Measurements from ENCODE around the gene CALHM4. TPM values are rescaled to one million over a fixed set of nuclear protein-coding genes. Genes with fewer than 3 reads are reported as not detected.

Gene CALHM4
- polyA plus RNA-seq, 1 of the 3 experiments (the other 2 are of a cell fraction), result not detected

DNA sequence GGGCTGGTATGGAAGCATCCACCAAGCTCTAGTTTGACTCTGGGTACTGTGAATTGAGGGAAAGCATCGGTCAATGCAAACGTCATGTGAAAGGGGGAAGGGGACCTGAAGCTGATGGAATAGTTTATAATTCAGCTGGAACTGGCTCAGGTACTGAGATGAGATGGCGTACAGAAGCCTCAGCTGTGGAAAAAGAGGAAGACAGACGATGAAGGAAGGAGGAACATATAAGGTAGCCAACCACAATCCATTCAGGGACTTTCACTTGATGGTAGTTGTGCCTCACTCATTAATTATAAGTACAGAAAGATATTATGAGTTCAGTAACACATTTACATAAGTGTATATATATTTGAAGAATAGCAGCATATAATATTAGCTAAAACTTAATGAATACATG, 39.4 kb upstream of the CALHM4 start:
- H3K4me3 ChIP-seq (ENCODE audit: low read depth in 2 of 2, low read length in 1 of 2), result no peak overlapping the region
- 86% methylated on average over 4 of the region's 4 CpGs for WGBS (ENCODE audit: low lambda C conversion rate)
- POLR2A ChIA-PET, result no interaction called here

DNA sequence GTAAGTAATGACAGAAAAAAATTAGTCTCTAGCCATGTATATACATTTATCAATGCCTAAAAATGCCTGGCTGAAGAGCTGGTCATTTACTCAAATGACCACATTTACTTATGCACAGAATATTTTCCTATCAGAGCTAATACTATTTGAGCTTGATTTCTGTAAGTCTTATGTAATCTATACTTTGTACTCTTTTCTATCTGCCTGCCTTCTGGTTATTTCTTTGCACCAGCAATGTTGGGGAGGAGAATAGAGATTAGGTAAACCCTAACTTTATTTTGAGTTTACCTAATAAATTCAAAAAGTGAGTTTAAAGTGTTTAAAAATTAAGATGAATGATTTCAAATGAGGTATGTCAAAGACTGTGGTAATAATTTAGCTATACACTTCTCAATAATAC, 38.4 kb upstream of the CALHM4 start:
- H3K79me2 ChIP-seq (ENCODE audit: insufficient read depth), result peaks cover 6% of the 10 kb centered on the region; the same call in 1 of the 2 replicates
- no peaks in the 10 kb centered on the region for H4K20me1 ChIP-seq (ENCODE audit: insufficient read depth)
- H2AFZ ChIP-seq (ENCODE audit: low read depth), result no peak overlapping the region
- no peak overlapping the region for H3K9ac ChIP-seq
- no peaks in the 10 kb centered on the region for H3K9me3 ChIP-seq
- no peak for DNase-seq
- no peak overlapping the region for H3K4me3 ChIP-seq (ENCODE audit: low read depth in 2 of 2, low read length in 1 of 2)
- peaks cover 0 to 16% of the 10 kb centered on the region in 2 experiments; a peak in 3 of 4 replicates for H3K4me1 ChIP-seq (ENCODE audit: control insufficient read depth in 1 of 2, insufficient read depth in 2 of 2, low read depth in 1 of 2, low read length in 1 of 2)
- ChIA-PET POLR2A (no interaction called here), CTCF (interaction anchor here (0.7 to 2.2 kb wide), 6 partner anchors 16 to 297 kb away, joined by 3 to 7 read pairs (median 4); no protein-coding TSS in a partner anchor)
- H3K4me2 ChIP-seq, result no peak overlapping the region
- no peaks in the 10 kb centered on the region for H3K9me2 ChIP-seq
- no peaks in the 10 kb centered on the region for H3K36me3 ChIP-seq (replicated peaks in 1 of 2; ENCODE audit: control insufficient read depth in 1 of 2, insufficient read depth in 2 of 2, low read length in 1 of 2)
- H3K27me3 ChIP-seq (ENCODE audit: insufficient read depth), result no peaks in the 10 kb centered on the region
- H3F3A ChIP-seq (replicated peaks; ENCODE audit: insufficient read depth), result peaks cover 4% of the 10 kb centered on the region
- no peak for TF ChIP-seq TCF12 (IDR thresholded peaks at IDR 0.05)
- no peak overlapping the region for H3K27ac ChIP-seq (ENCODE audit: low read depth in 2 of 2, low read length in 1 of 2)

More for the DNA sequence above, 39.4 kb upstream of the CALHM4 start:
- DNase-seq, result no peak
- no peaks in the 10 kb centered on the region for H3K9me2 ChIP-seq
- no peaks in the 10 kb centered on the region for H3K36me3 ChIP-seq (replicated peaks in 1 of 2; ENCODE audit: control insufficient read depth in 1 of 2, insufficient read depth in 2 of 2, low read length in 1 of 2)
- no peak overlapping the region for H3K4me2 ChIP-seq
- CTCF ChIA-PET, result interaction anchor here (0.7 to 2.2 kb wide), 7 partner anchors 21 to 297 kb away, joined by 3 to 7 read pairs (median 3); partner anchors contain the start of gene RWDD1
- TF ChIP-seq RAD21 (IDR thresholded peaks at IDR 0.05; ENCODE audit: low read length), result no peak
- TF ChIP-seq EZH2phosphoT487 (IDR thresholded peaks at IDR 0.05; ENCODE audit: borderline replicate concordance, low read depth), result no peak
- TF ChIP-seq YY1 (IDR thresholded peaks at IDR 0.05; ENCODE audit: low read depth), result no peak
- TF ChIP-seq NRF1 (IDR thresholded peaks at IDR 0.05; ENCODE audit: low read depth, low read length), result no peak
- no peaks in the 10 kb centered on the region for H3K27me3 ChIP-seq (ENCODE audit: insufficient read depth)
- no peaks in the 10 kb centered on the region for H3K9me3 ChIP-seq
- H3K79me2 ChIP-seq (ENCODE audit: insufficient read depth), result peaks cover 6% of the 10 kb centered on the region; the same call in 1 of the 2 replicates
- H3K4me1 ChIP-seq (ENCODE audit: control insufficient read depth in 1 of 2, insufficient read depth in 2 of 2, low read depth in 1 of 2, low read length in 1 of 2), result peaks cover 0 to 16% of the 10 kb centered on the region in 2 experiments; a peak in 3 of 4 replicates
- no peak overlapping the region for H3K9ac ChIP-seq
- H3K27ac ChIP-seq (ENCODE audit: low read depth in 2 of 2, low read length in 1 of 2), result no peak overlapping the region
- H4K20me1 ChIP-seq (ENCODE audit: insufficient read depth), result no peaks in the 10 kb centered on the region
- no peak overlapping the region for H2AFZ ChIP-seq (ENCODE audit: low read depth)
- H3F3A ChIP-seq (replicated peaks; ENCODE audit: insufficient read depth), result peaks cover 4% of the 10 kb centered on the region

DNA sequence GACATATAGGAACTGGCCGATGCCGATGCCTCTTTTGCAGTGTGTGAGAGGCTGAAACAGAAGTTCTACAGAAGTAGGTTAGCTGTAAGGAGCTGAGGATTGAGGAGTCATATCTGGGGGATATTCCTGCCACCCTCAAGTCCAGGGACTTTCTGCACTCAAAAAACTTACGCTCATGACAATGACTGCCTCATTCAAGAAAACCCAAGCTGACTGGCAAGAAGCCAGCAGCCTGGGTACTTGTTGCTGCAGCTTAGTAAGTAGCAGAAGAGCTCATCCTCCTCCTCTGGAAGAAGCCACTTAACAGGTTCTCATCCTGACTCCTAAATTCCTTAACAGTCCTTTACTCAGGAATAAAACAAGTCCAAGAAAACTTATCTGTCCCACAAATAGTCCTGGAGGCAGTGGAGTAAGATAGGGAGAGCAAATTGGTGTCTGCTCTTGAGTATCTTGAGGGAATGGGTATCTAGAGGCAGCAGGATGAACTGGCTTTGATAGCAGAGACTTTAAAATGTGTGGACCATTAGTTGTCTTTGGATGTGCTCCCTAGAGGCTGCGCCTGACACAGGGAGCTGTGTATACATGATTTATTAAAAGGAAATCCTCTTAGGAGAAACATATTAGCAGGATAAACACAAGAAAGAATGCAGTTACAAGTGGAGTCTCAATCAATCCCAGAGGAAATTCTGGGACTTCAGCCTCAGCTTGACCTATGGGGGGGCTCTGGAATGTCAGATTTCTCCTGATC, 34.8 kb upstream of the CALHM4 start:
- no peak for DNase-seq
- H3K79me2 ChIP-seq (ENCODE audit: insufficient read depth), result no peaks in the 10 kb centered on the region
- 86% methylated on average over 4 of the region's 4 CpGs for WGBS (ENCODE audit: low lambda C conversion rate)
- ChIA-PET CTCF (interaction anchor here (0.9 to 1.2 kb wide), 3 partner anchors 14 to 231 kb away, joined by 3 to 4 read pairs (median 4); no protein-coding TSS in a partner anchor), POLR2A (no interaction called here)
- TF ChIP-seq RCOR1 (IDR thresholded peaks at IDR 0.05; ENCODE audit: low read length), result no peak
- TF ChIP-seq, protein P1, sequence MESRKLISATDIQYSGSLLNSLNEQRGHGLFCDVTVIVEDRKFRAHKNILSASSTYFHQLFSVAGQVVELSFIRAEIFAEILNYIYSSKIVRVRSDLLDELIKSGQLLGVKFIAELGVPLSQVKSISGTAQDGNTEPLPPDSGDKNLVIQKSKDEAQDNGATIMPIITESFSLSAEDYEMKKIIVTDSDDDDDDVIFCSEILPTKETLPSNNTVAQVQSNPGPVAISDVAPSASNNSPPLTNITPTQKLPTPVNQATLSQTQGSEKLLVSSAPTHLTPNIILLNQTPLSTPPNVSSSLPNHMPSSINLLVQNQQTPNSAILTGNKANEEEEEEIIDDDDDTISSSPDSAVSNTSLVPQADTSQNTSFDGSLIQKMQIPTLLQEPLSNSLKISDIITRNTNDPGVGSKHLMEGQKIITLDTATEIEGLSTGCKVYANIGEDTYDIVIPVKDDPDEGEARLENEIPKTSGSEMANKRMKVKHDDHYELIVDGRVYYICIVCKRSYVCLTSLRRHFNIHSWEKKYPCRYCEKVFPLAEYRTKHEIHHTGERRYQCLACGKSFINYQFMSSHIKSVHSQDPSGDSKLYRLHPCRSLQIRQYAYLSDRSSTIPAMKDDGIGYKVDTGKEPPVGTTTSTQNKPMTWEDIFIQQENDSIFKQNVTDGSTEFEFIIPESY (IDR thresholded peaks at IDR 0.05; ENCODE audit: borderline replicate concordance, low read depth), result no peak
- no peak for TF ChIP-seq YY1 (IDR thresholded peaks at IDR 0.05; ENCODE audit: low read depth)
- TF ChIP-seq SIN3A (IDR thresholded peaks at IDR 0.05; ENCODE audit: borderline replicate concordance, low read depth, low read length), result no peak
- no peak for TF ChIP-seq NRF1 (IDR thresholded peaks at IDR 0.05; ENCODE audit: low read depth, low read length)
- TF ChIP-seq RXRA (IDR thresholded peaks at IDR 0.05; ENCODE audit: borderline replicate concordance, low read depth), result no peak
- TF ChIP-seq RFX5 (IDR thresholded peaks at IDR 0.05; ENCODE audit: low read length), result no peak
- no peak for TF ChIP-seq REST (IDR thresholded peaks at IDR 0.05; ENCODE audit: low read depth, low read length)
- no peak for TF ChIP-seq EZH2phosphoT487 (IDR thresholded peaks at IDR 0.05; ENCODE audit: borderline replicate concordance, low read depth)
- no peak for TF ChIP-seq MXI1 (IDR thresholded peaks at IDR 0.05; ENCODE audit: low read depth, low read length)
- H4K20me1 ChIP-seq (ENCODE audit: insufficient read depth), result no peaks in the 10 kb centered on the region
- H3K4me2 ChIP-seq, result no peak overlapping the region
- no peaks in the 10 kb centered on the region for H3K9me3 ChIP-seq
- H3K27ac ChIP-seq (ENCODE audit: low read depth in 2 of 2, low read length in 1 of 2), result no peak overlapping the region
- no peak overlapping the region for H2AFZ ChIP-seq (ENCODE audit: low read depth)
- no peaks in the 10 kb centered on the region for H3K36me3 ChIP-seq (replicated peaks in 1 of 2; ENCODE audit: control insufficient read depth in 1 of 2, insufficient read depth in 2 of 2, low read length in 1 of 2)
- no peaks in the 10 kb centered on the region for H3K4me1 ChIP-seq (ENCODE audit: control insufficient read depth in 1 of 2, insufficient read depth in 2 of 2, low read depth in 1 of 2, low read length in 1 of 2)
- no peaks in the 10 kb centered on the region for H3K9me2 ChIP-seq
- H3K9ac ChIP-seq, result no peak overlapping the region
- H3F3A ChIP-seq (replicated peaks; ENCODE audit: insufficient read depth), result no peaks in the 10 kb centered on the region
- H3K4me3 ChIP-seq (ENCODE audit: low read depth in 2 of 2, low read length in 1 of 2), result no peak overlapping the region
- no peaks in the 10 kb centered on the region for H3K27me3 ChIP-seq (ENCODE audit: insufficient read depth)
